ENCODE measurements around the gene ANKRD55. TPM values are rescaled to one million over a fixed set of nuclear protein-coding genes. Genes with fewer than 3 reads are reported as not detected.
"Not testable (repeated sequence)": the region's sequence is repeated elsewhere in the genome, so short reads cannot be mapped to it uniquely, and the experiment has no call there.

The ANKRD55 gene
- total RNA-seq, 1 donor from 2014 or later = not detected

- Histone ChIP-seq H3K27ac (no peak overlapping the region), H3K4me1 (no peaks in the 10 kb centered on the region), H3K4me2 (no peak overlapping the region), H3F3A (ENCODE audit: low read depth) (no peaks in the 10 kb centered on the region), H3K9ac (no peak overlapping the region), H4K20me1 (ENCODE audit: low read depth) (no peaks in the 10 kb centered on the region), H3K79me2 (ENCODE audit: low read depth) (no peaks in the 10 kb centered on the region), H2AFZ (replicated peaks) (no peak overlapping the region), H3K9me3 (ENCODE audit: low read depth) (no peaks in the 10 kb centered on the region), H3K4me3 (no peak overlapping the region), H3K36me3 (no peaks in the 10 kb centered on the region), H3K27me3 (no peaks in the 10 kb centered on the region)
- DNase-seq (ENCODE audit: low spot score) = no peak
- Mint-ChIP-seq H3K27ac (no peak overlapping the region), H3K4me3 (no peak overlapping the region), H3K27me3 (ENCODE audit: insufficient read depth, low read depth) (no peaks in the 10 kb centered on the region), H3K9me3 (peaks cover 6% of the 10 kb centered on the region), H3K4me1 (no peaks in the 10 kb centered on the region), H3K36me3 (no peaks in the 10 kb centered on the region)
- TF ChIP-seq EZH2 (IDR thresholded peaks at IDR 0.05) (no peak), EZH2phosphoT487 (IDR thresholded peaks at IDR 0.05) (no peak), CTCF (IDR thresholded peaks at IDR 0.05) (no peak)
These were observed 25.9 kb upstream of the ANKRD55 start for GRCh38 chr5:56259002-56259511.

DNA sequence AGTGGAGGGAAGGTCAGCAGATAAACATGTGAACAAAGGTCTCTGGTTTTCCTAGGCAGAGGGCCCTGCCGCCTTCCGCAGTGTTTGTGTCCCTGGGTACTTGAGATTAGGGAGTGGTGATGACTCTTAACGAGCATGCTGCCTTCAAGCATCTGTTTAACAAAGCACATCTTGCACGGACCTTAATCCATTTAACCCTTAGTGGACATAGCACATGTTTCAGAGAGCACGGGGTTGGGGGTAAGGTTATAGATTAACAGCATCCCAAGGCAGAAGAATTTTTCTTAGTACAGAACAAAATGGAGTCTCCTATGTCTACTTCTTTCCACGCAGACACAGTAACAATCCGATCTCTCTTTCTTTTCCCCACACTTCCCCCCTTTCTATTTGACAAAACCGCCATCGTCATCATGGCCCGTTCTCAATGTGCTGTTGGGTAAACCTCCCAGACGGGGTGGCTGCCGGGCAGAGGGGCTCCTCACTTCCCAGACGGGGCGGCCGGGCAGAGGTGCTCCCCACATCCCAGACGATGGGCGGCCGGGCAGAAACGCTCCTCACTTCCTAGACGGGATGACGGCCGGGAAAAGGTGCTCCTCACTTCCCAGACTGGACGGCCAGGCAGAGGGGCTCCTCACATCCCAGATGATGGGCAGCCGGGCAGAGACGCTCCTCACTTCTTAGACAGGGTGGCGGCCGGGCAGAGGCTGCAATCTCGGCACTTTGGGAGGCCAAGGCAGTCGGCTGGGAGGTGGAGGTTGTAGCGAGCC, 24.8 kb upstream of the ANKRD55 start:
- H3K4me3 ChIP-seq; H3K27ac Mint-ChIP-seq; H3K9me3 ChIP-seq (ENCODE audit: low read depth); H3K4me3 Mint-ChIP-seq; H3K4me1 ChIP-seq; H3K36me3 Mint-ChIP-seq; H3K27me3 Mint-ChIP-seq (ENCODE audit: insufficient read depth, low read depth); H3K27me3 ChIP-seq; H3K36me3 ChIP-seq; H3F3A ChIP-seq (ENCODE audit: low read depth); H3K79me2 ChIP-seq (ENCODE audit: low read depth); H3K27ac ChIP-seq; H3K4me2 ChIP-seq; H2AFZ ChIP-seq (replicated peaks); H3K9ac ChIP-seq; H3K9me3 Mint-ChIP-seq; H3K4me1 Mint-ChIP-seq; DNase-seq (ENCODE audit: low spot score); H4K20me1 ChIP-seq (ENCODE audit: low read depth): not testable (repeated sequence)

- H3K27ac ChIP-seq = no peak overlapping the region
- H4K20me1 ChIP-seq (ENCODE audit: low read depth) = no peaks in the 10 kb centered on the region
- no peaks in the 10 kb centered on the region for H3K36me3 ChIP-seq
- H3F3A ChIP-seq (ENCODE audit: low read depth) = no peaks in the 10 kb centered on the region
- no peaks in the 10 kb centered on the region for H3K27me3 ChIP-seq
- Mint-ChIP-seq H3K4me3 (no peak overlapping the region), H3K4me1 (no peaks in the 10 kb centered on the region), H3K27ac (no peak overlapping the region), H3K36me3 (no peaks in the 10 kb centered on the region), H3K9me3 (peaks cover 6% of the 10 kb centered on the region), H3K27me3 (ENCODE audit: insufficient read depth, low read depth) (no peaks in the 10 kb centered on the region)
- TF ChIP-seq EZH2phosphoT487 (IDR thresholded peaks at IDR 0.05) (no peak), CTCF (IDR thresholded peaks at IDR 0.05) (no peak), EZH2 (IDR thresholded peaks at IDR 0.05) (no peak)
- no peaks in the 10 kb centered on the region for H3K9me3 ChIP-seq (ENCODE audit: low read depth)
- no peak overlapping the region for H3K4me2 ChIP-seq
- DNase-seq (ENCODE audit: low spot score) = no peak
- no peak overlapping the region for H2AFZ ChIP-seq (replicated peaks)
- no peaks in the 10 kb centered on the region for H3K4me1 ChIP-seq
- no peaks in the 10 kb centered on the region for H3K79me2 ChIP-seq (ENCODE audit: low read depth)
- no peak overlapping the region for H3K4me3 ChIP-seq
- no peak overlapping the region for H3K9ac ChIP-seq
These were observed 23.9 kb upstream of the ANKRD55 start for GRCh38 chr5:56257010-56257409.

GRCh38 chr5:56255502-56255901, 22.4 kb upstream of the ANKRD55 start:
- Histone ChIP-seq H3K9ac (no peak overlapping the region), H4K20me1 (ENCODE audit: low read depth) (no peaks in the 10 kb centered on the region), H3K27ac (no peak overlapping the region), H3K4me2 (no peak overlapping the region), H3K27me3 (no peaks in the 10 kb centered on the region), H3K4me3 (no peak overlapping the region), H3F3A (ENCODE audit: low read depth) (no peaks in the 10 kb centered on the region), H2AFZ (replicated peaks) (no peak overlapping the region), H3K9me3 (ENCODE audit: low read depth) (no peaks in the 10 kb centered on the region), H3K4me1 (no peaks in the 10 kb centered on the region), H3K36me3 (no peaks in the 10 kb centered on the region), H3K79me2 (ENCODE audit: low read depth) (no peaks in the 10 kb centered on the region)
- no peak overlapping the region for H3K27ac Mint-ChIP-seq
- H3K4me1 Mint-ChIP-seq = no peaks in the 10 kb centered on the region
- DNase-seq (ENCODE audit: low spot score) = no peak
- H3K36me3 Mint-ChIP-seq = no peaks in the 10 kb centered on the region
- H3K4me3 Mint-ChIP-seq = no peak overlapping the region
- TF ChIP-seq EZH2 (IDR thresholded peaks at IDR 0.05) (no peak), EZH2phosphoT487 (IDR thresholded peaks at IDR 0.05) (no peak), CTCF (IDR thresholded peaks at IDR 0.05) (no peak)
- peaks cover 3% of the 10 kb centered on the region for H3K27me3 Mint-ChIP-seq (ENCODE audit: insufficient read depth, low read depth)
- H3K9me3 Mint-ChIP-seq = peaks cover 9% of the 10 kb centered on the region

Data from neural progenitor cell (in vitro differentiated cells).